ENCODE measurements around the gene C17orf100.

Gene C17orf100

DNA sequence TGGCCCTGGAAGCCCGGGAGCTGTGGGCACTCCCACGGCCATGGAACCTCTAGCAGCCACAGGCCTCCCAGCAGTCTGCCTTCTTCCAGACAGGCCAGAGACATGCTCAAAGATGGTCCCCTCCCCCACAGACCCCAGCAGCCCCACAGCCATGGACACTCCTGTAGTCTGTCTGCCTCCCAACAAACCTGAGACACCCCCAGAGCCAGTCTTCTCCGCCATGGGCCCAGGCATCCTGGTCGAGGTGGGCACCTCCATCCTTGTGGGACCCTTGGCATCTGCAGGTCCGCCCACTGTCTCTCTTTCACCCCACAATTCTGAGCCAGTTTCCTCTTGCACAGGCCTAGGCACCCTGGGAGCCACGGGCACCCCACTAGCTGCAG is 14.1 kb upstream of the C17orf100 start:
- Histone ChIP-seq H2AFZ (ENCODE audit: low read length) (no peak overlapping the region), H3K9me2 (replicated peaks; ENCODE audit: low read depth, low read length) (no peaks in the 10 kb centered on the region), H3K4me2 (ENCODE audit: low read depth, low read length, poor library complexity, severe bottlenecking) (no peak overlapping the region), H3K36me3 (ENCODE audit: insufficient read depth, low read length) (peaks cover 14% of the 10 kb centered on the region; the same call in 1 of the 2 replicates), H3K9me3 (ENCODE audit: insufficient read depth, low read depth, low read length) (no peaks in the 10 kb centered on the region), H4K20me1 (ENCODE audit: insufficient read depth, low read length, poor library complexity, severe bottlenecking) (peaks cover 16% of the 10 kb centered on the region), H3F3A (ENCODE audit: low read depth) (no peaks in the 10 kb centered on the region), H3K27me3 (ENCODE audit: insufficient read depth, low read length, poor library complexity, severe bottlenecking) (no peaks in the 10 kb centered on the region), H3K4me1 (ENCODE audit: insufficient read depth, low read length, poor library complexity, severe bottlenecking) (peaks cover 20% of the 10 kb centered on the region), H3K9ac (ENCODE audit: low read depth, low read length, poor library complexity, severe bottlenecking) (no peak overlapping the region), H3K4me3 (ENCODE audit: low read length, poor library complexity, severe bottlenecking) (no peak overlapping the region), H3K79me2 (ENCODE audit: insufficient read depth, low read length) (peaks cover 37% of the 10 kb centered on the region)
- TF ChIP-seq EZH2phosphoT487 (IDR thresholded peaks at IDR 0.05; ENCODE audit: borderline replicate concordance), result no peak
- TF ChIP-seq, protein P1, sequence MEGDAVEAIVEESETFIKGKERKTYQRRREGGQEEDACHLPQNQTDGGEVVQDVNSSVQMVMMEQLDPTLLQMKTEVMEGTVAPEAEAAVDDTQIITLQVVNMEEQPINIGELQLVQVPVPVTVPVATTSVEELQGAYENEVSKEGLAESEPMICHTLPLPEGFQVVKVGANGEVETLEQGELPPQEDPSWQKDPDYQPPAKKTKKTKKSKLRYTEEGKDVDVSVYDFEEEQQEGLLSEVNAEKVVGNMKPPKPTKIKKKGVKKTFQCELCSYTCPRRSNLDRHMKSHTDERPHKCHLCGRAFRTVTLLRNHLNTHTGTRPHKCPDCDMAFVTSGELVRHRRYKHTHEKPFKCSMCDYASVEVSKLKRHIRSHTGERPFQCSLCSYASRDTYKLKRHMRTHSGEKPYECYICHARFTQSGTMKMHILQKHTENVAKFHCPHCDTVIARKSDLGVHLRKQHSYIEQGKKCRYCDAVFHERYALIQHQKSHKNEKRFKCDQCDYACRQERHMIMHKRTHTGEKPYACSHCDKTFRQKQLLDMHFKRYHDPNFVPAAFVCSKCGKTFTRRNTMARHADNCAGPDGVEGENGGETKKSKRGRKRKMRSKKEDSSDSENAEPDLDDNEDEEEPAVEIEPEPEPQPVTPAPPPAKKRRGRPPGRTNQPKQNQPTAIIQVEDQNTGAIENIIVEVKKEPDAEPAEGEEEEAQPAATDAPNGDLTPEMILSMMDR (conservative IDR thresholded peaks at IDR 0.05; ENCODE audit: low read length), result no peak

DNA sequence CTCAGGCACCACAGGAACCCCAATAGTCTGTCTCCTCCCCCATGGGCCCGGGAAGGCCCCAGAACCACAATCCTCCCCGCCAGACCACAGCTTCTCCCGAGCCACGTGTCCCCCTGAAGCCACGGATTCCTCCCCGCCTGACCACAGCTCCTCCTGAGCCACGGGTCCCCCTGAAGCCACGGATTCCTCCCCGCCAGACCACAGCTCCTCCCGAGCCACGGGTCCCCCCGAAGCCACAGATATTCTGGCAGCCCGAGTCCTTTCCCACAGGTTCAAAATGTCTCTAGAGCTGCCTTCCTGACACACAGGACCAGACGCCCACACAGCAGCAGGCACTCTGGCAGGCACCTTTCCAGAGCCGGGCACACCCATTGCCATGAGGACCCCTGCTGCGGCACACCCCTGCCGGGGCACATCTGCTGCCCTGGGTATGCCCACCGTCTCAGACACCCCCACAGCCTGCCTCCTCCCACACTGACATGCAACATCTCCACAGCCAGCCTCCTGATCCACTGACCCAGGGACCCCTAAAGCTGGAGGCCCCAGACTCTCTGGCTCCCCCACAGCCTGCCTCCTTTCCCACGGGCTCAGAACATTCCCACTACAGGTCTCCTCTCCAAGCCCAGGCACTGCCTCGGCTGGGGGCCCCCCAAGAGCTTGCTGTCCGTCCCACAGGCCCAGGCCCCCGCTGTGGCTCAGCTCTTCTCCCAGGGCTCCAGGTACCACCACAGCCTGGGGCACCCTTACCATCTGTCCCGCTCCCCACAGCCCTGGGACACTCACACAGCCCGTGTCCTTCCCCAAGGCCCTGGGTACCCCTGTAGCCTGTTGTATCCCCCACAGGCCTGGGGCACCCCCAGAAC is 13.3 kb upstream of the C17orf100 start:
- H3K36me3 ChIP-seq (ENCODE audit: insufficient read depth, low read length), result peaks cover 7% of the 10 kb centered on the region; the same call in 1 of the 2 replicates
- H3K4me1 ChIP-seq (ENCODE audit: insufficient read depth, low read length, poor library complexity, severe bottlenecking), result peaks cover 23% of the 10 kb centered on the region
- H3K79me2 ChIP-seq (ENCODE audit: insufficient read depth, low read length), result peaks cover 44% of the 10 kb centered on the region
- H3K9me3 ChIP-seq (ENCODE audit: insufficient read depth, low read depth, low read length), result no peaks in the 10 kb centered on the region
- H3K9me2 ChIP-seq (replicated peaks; ENCODE audit: low read depth, low read length), result no peaks in the 10 kb centered on the region
- no peak overlapping the region for H2AFZ ChIP-seq (ENCODE audit: low read length)
- H3K27me3 ChIP-seq (ENCODE audit: insufficient read depth, low read length, poor library complexity, severe bottlenecking), result no peaks in the 10 kb centered on the region
- peaks cover 20% of the 10 kb centered on the region for H4K20me1 ChIP-seq (ENCODE audit: insufficient read depth, low read length, poor library complexity, severe bottlenecking)
- no peaks in the 10 kb centered on the region for H3F3A ChIP-seq (ENCODE audit: low read depth)
- H3K4me3 ChIP-seq (ENCODE audit: low read length, poor library complexity, severe bottlenecking), result peak overlapping the region; percentile 88
- H3K4me2 ChIP-seq (ENCODE audit: low read depth, low read length, poor library complexity, severe bottlenecking), result peak overlapping the region; percentile 87
- no peak for TF ChIP-seq EZH2phosphoT487 (IDR thresholded peaks at IDR 0.05; ENCODE audit: borderline replicate concordance)
- TF ChIP-seq, protein P1 (conservative IDR thresholded peaks at IDR 0.05; ENCODE audit: low read length), result no peak
- peak overlapping the region; percentile 76 for H3K9ac ChIP-seq (ENCODE audit: low read depth, low read length, poor library complexity, severe bottlenecking)

DNA sequence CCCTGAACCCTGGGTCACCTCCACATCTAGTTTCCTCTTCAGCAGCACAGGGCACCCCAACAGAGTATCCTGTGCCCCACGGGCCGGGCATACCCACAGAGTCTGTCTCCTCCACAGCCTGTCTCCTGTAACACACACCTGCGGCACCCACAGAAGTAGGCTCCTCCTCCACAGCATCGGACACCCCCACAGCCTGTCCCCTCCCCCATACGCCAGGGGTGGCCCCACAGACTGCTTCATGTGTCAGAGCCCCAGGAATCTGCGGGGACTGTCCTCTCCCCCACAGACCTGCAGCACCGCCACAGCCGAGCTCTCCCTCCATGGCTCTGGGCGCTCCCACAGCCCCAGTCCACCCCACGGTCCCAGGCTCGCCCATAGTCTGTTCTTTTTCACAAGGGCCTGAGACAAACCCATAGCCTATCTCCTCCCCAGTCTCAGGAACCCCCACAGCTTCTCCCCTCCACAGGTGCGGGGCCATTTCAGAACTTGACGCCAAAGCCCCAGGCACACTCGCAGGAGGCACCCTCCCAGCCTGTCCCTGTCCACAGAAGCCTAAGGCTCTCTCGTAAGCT is 12.5 kb upstream of the C17orf100 start:
- Histone ChIP-seq H3K79me2 (ENCODE audit: insufficient read depth, low read length) (peaks cover 44% of the 10 kb centered on the region), H3K4me2 (ENCODE audit: low read depth, low read length, poor library complexity, severe bottlenecking) (peak overlapping the region; percentile 87), H3F3A (ENCODE audit: low read depth) (no peaks in the 10 kb centered on the region), H4K20me1 (ENCODE audit: insufficient read depth, low read length, poor library complexity, severe bottlenecking) (peaks cover 22% of the 10 kb centered on the region), H3K4me1 (ENCODE audit: insufficient read depth, low read length, poor library complexity, severe bottlenecking) (peaks cover 23% of the 10 kb centered on the region), H2AFZ (ENCODE audit: low read length) (no peak overlapping the region), H3K36me3 (ENCODE audit: insufficient read depth, low read length) (peaks cover 8% of the 10 kb centered on the region; the same call in 1 of the 2 replicates), H3K27me3 (ENCODE audit: insufficient read depth, low read length, poor library complexity, severe bottlenecking) (no peaks in the 10 kb centered on the region), H3K9me2 (replicated peaks; ENCODE audit: low read depth, low read length) (no peaks in the 10 kb centered on the region), H3K9ac (ENCODE audit: low read depth, low read length, poor library complexity, severe bottlenecking) (peak overlapping the region; percentile 76), H3K9me3 (ENCODE audit: insufficient read depth, low read depth, low read length) (no peaks in the 10 kb centered on the region), H3K4me3 (ENCODE audit: low read length, poor library complexity, severe bottlenecking) (peak overlapping the region; percentile 88)
- TF ChIP-seq, protein P1 (conservative IDR thresholded peaks at IDR 0.05; ENCODE audit: low read length), result no peak
- TF ChIP-seq EZH2phosphoT487 (IDR thresholded peaks at IDR 0.05; ENCODE audit: borderline replicate concordance), result no peak
